K562 (cell line): ENCODE data around the gene SHANK1. TPM values are rescaled to one million over a fixed set of nuclear protein-coding genes. Genes with fewer than 3 reads are reported as not detected.

Experiments
- ATF4 ChIP-seq: fragments of 450-650 bp; formaldehyde crosslinking; IDR thresholded peaks from 2 replicates; pipeline ENCODE4 v1.4.0; 2022; ENCODE audit warnings: mild to moderate bottlenecking, moderate library complexity
- BMI1 ChIP-seq: fragments of 150-350 bp; IDR thresholded peaks from 2 replicates; pipeline ENCODE4 v1.6.1; 2014; ENCODE audit warnings: low read length
- CAMTA2 ChIP-seq: fragments of 250-450 bp; sonication (Bioruptor Pico); conservative IDR thresholded peaks from 2 replicates; pipeline ENCODE4 v1.5.1; 2022
- DNMT1 ChIP-seq: fragments of 450-650 bp; IDR thresholded peaks from 2 replicates; pipeline ENCODE4 v1.6.1; 2016; ENCODE audit warnings: antibody characterized with exemption, mild to moderate bottlenecking
- FOXM1 ChIP-seq, 2 experiments: fragments of 450-650 bp in 1 of 2; sonication (generic) in 1 of 2; formaldehyde crosslinking in 1 of 2; IDR thresholded peaks; 2 replicates each; pipeline versions ENCODE4 v1.6.1 to v1.9.0; 2017 to 2022; ENCODE audit warnings: low read depth in 2 of 2, mild to moderate bottlenecking in 2 of 2, missing genetic modification reagents in 1 of 2, moderate library complexity in 1 of 2
- HDAC2 ChIP-seq: fragments of 450-650 bp; IDR thresholded peaks from 2 replicates; pipeline ENCODE4 v1.6.1; 2016; ENCODE audit warnings: mild to moderate bottlenecking
- ID3 ChIP-seq, 2 experiments: fragments of 250-450 bp in 1 of 2; fragments of 450-650 bp in 1 of 2; sonication (Bioruptor Pico) in 1 of 2; IDR thresholded peaks; 2 replicates each; pipeline versions ENCODE4 v1.6.1 to v1.8.0; 2016 to 2021; ENCODE audit warnings: mild to moderate bottlenecking in 2 of 2, moderate library complexity in 2 of 2, missing compliant biosample characterization in 1 of 2, missing genetic modification characterization in 1 of 2
- KDM5B ChIP-seq: fragments of 200-600 bp; sonication (generic); IDR thresholded peaks from 2 replicates; pipeline ENCODE4 v1.6.1; 2012; ENCODE audit warnings: low read depth, mild to moderate bottlenecking, moderate library complexity, low read length, control low read depth, inconsistent platforms; ENCODE audit not compliant: insufficient replicate concordance
- PTBP1 ChIP-seq: fragments of 200-400 bp; formaldehyde crosslinking; IDR thresholded peaks from 2 replicates; pipeline ENCODE4 v1.6.1; 2017; ENCODE audit warnings: low read depth, low read length
- RBM14 ChIP-seq: fragments of 200-400 bp; formaldehyde crosslinking; IDR thresholded peaks from 2 replicates; pipeline ENCODE4 v1.6.1; 2018; ENCODE audit warnings: low read depth, mild to moderate bottlenecking, low read length, moderate library complexity, borderline replicate concordance; ENCODE audit not compliant: insufficient read depth
- SAFB2 ChIP-seq: fragments of 200-400 bp; formaldehyde crosslinking; IDR thresholded peaks from 2 replicates; pipeline ENCODE4 v1.6.1; 2018; ENCODE audit warnings: borderline replicate concordance, low read length, low read depth, moderate library complexity; ENCODE audit not compliant: severe bottlenecking
- SMAD1 ChIP-seq: fragments of 150-350 bp; IDR thresholded peaks from 2 replicates; pipeline ENCODE4 v1.6.1; 2014; ENCODE audit warnings: low read length, low read depth; ENCODE audit not compliant: partially characterized antibody
- TCF7 ChIP-seq: sonication (generic); IDR thresholded peaks from 2 replicates; pipeline ENCODE4 v1.6.1; 2016; ENCODE audit warnings: antibody characterized with exemption, borderline replicate concordance
- XRCC4 ChIP-seq: IDR thresholded peaks from one replicate; pipeline ENCODE4 v1.6.1; 2011; ENCODE audit not compliant: insufficient read depth, insufficient read length; ENCODE audit errors: extremely low read depth
- ZKSCAN1 ChIP-seq: fragments of 150-350 bp; IDR thresholded peaks from 2 replicates; pipeline ENCODE4 v1.6.1; 2016; ENCODE audit warnings: low read depth, low read length
- ZNF121 ChIP-seq: sonication (generic); formaldehyde crosslinking; conservative IDR thresholded peaks from 2 replicates; pipeline ENCODE4 v1.8.0; 2022; ENCODE audit warnings: missing genetic modification reagents
- ZNF24 ChIP-seq: fragments of 450-650 bp; IDR thresholded peaks from 2 replicates; pipeline ENCODE4 v1.6.1; 2016
- ZNF253 ChIP-seq: fragments of 250-450 bp; sonication (Bioruptor Pico); conservative IDR thresholded peaks from 2 replicates; pipeline ENCODE4 v1.6.1; 2021; ENCODE audit warnings: mild to moderate bottlenecking
- ZNF3 ChIP-seq: fragments of 250-450 bp; sonication (Bioruptor Pico); IDR thresholded peaks from 2 replicates; pipeline ENCODE4 v1.5.0; 2021; ENCODE audit warnings: mild to moderate bottlenecking, moderate library complexity
- ZNF586 ChIP-seq: fragments of 450-650 bp; formaldehyde crosslinking; conservative IDR thresholded peaks from 2 replicates; pipeline ENCODE4 v1.4.0; 2020; ENCODE audit warnings: mild to moderate bottlenecking, moderate library complexity
- ZNF668 ChIP-seq: fragments of 250-450 bp; sonication (Bioruptor Pico); IDR thresholded peaks from 2 replicates; pipeline ENCODE4 v1.8.0; 2022; ENCODE audit warnings: mild to moderate bottlenecking, inconsistent platforms
- ZNF75A ChIP-seq: fragments of 450-650 bp; formaldehyde crosslinking; IDR thresholded peaks from 2 replicates; pipeline ENCODE4 v1.4.0; 2020; ENCODE audit warnings: mild to moderate bottlenecking
- ZNF77 ChIP-seq: fragments of 250-450 bp; sonication (Bioruptor Pico); IDR thresholded peaks from 2 replicates; pipeline ENCODE4 v1.5.0; 2020
- polyA plus RNA-seq, 8 experiments: library from polyadenylated mRNA; depleted of rRNA in 4 of 8; stranded (reverse) in 5 of 8; unstranded in 3 of 8; fragments of >200 nt; fragmentation: Nextera tagmentation in 2 of 8; fragmentation: Illumina TruSeq in 1 of 8; extraction: Ambion mirVana in 2 of 8; extraction: Trizol in 1 of 8; gene quantifications; 2 replicates each; pipeline versions ENCODE4 v1.2.1 to v1.2.3, GENCODE V29; 2011 to 2014; ENCODE audit warnings: inconsistent platforms in 1 of 8, missing spikeins in 1 of 8
- total RNA-seq, 7 experiments: library from RNA; depleted of rRNA in 6 of 7; stranded (reverse); fragments of >200 nt in 6 of 7; fragmentation: Illumina TruSeq in 2 of 7; extraction: Trizol in 2 of 7; gene quantifications; 2 replicates each; pipeline versions ENCODE4 v1.2.1 to v1.2.3, GENCODE V29; 2011 to 2021; ENCODE audit warnings: low replicate concordance in 1 of 7
- TF ChIP-seq, protein P1 (sequence below): fragments of 450-650 bp; formaldehyde crosslinking; IDR thresholded peaks from 2 replicates; pipeline ENCODE4 v1.4.0; 2020; ENCODE audit warnings: mild to moderate bottlenecking, moderate library complexity
- TF ChIP-seq, protein P2 (sequence below), 2 experiments: fragments of 450-650 bp in 1 of 2; sonication (generic) in 1 of 2; formaldehyde crosslinking in 1 of 2; IDR thresholded peaks in 1 of 2; conservative IDR thresholded peaks in 1 of 2; 2 replicates each; pipeline versions ENCODE4 v1.6.1 to v1.8.1; 2016 to 2023; ENCODE audit warnings: mild to moderate bottlenecking in 2 of 2, moderate library complexity in 2 of 2, inconsistent platforms in 1 of 2, missing genetic modification reagents in 1 of 2

SHANK1 gene
- total and polyA plus RNA-seq, 9 of the 15 experiments (the other 6 are each of a cell fraction or from before 2014, with no cell fraction given) = 0.33 to 1.3 (median 0.55) TPM; not detected in 2

DNA sequence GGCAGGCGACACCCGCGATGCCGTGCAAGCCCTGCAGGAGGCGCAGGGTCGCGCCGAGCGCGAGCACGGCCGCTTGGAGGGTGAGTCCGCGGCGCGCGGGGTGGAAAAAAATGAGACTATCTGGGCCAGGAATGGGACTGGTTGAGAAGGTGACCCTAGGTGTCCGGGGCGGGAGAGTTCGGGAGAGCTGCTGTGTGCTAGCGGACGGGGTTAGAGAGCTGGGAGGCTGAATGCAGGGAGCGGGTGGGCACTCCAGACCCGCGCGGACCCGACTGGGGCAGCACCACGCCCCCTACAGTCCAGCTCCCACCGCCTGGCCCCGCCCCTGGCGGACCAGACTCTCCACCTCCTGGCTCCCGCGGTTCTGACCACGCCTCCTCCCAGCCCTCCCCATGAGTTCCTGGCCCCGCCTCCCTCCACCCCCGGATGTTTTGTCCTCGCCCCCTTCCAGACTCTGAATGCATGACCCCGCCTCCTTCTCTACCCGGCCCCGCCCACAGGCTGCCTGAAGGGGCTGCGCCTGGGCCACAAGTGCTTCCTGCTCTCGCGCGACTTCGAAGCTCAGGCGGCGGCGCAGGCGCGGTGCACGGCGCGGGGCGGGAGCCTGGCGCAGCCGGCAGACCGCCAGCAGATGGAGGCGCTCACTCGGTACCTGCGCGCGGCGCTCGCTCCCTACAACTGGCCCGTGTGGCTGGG is 5.1 kb upstream of the SHANK1 start (continued):
- TF ChIP-seq ID3 (CRISPR knock-in tag; IDR thresholded peaks at IDR 0.05) (no peak), ID3 (tag; IDR thresholded peaks at IDR 0.05) (peak; percentile 76), RBM14 (no peak), ZNF121 (CRISPR knock-in tag) (no peak), BMI1 (no peak), ZNF253 (CRISPR knock-in tag) (no peak), KDM5B (no peak), CAMTA2 (CRISPR knock-in tag) (no peak), PTBP1 (no peak), ZNF75A (no peak), SMAD1 (no peak), ATF4 (no peak), TCF7 (0 out of 2 replicates have a peak, but pooled peaks have one; percentile 57), ZNF3 (CRISPR knock-in tag) (no peak), HDAC2 (no peak), XRCC4 (no peak), ZKSCAN1 (peak; percentile 54; the same call in 1 of the 2 replicates), ZNF24 (peak; percentile 66; the same call in 1 of the 2 replicates), FOXM1 (IDR thresholded peaks at IDR 0.05; ENCODE audit: low read depth) (no peak), FOXM1 (CRISPR knock-in tag; IDR thresholded peaks at IDR 0.05; ENCODE audit: low read depth) (no peak; the same call in 1 of the 2 replicates), ZNF77 (CRISPR knock-in tag) (no peak), ZNF668 (CRISPR knock-in tag) (no peak), DNMT1 (no peak), SAFB2 (no peak), ZNF586 (CRISPR knock-in tag) (no peak)
- TF ChIP-seq, protein P1, sequence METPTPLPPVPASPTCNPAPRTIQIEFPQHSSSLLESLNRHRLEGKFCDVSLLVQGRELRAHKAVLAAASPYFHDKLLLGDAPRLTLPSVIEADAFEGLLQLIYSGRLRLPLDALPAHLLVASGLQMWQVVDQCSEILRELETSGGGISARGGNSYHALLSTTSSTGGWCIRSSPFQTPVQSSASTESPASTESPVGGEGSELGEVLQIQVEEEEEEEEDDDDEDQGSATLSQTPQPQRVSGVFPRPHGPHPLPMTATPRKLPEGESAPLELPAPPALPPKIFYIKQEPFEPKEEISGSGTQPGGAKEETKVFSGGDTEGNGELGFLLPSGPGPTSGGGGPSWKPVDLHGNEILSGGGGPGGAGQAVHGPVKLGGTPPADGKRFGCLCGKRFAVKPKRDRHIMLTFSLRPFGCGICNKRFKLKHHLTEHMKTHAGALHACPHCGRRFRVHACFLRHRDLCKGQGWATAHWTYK (CRISPR knock-in tag) = peak; percentile 4; the same call in 1 of the 2 replicates
- TF ChIP-seq, protein P2, sequence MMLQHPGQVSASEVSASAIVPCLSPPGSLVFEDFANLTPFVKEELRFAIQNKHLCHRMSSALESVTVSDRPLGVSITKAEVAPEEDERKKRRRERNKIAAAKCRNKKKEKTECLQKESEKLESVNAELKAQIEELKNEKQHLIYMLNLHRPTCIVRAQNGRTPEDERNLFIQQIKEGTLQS (IDR thresholded peaks at IDR 0.05) = no peak
- TF ChIP-seq, protein P2 (CRISPR knock-in tag; conservative IDR thresholded peaks at IDR 0.05) = no peak; the same call in 1 of the 2 replicates
